Choroid plexus epithelial cell (primary cell): ENCODE measurements around the gene C1QL4.
A peak's percentile ranks its signal among the peaks of the same experiment; 100 is the strongest.

Experiments
- DNase-seq: peaks from one replicate; pipeline ENCODE4 v3.0.0-alpha.2; 2010; ENCODE audit warnings: low read depth
- H3K4me3 ChIP-seq: 2 replicates; pipeline ENCODE4 v1.5.1; 2011; ENCODE audit warnings: low read depth, mild to moderate bottlenecking, control low read depth, low read length, moderate library complexity
- CTCF ChIP-seq: conservative IDR thresholded peaks from 2 replicates; pipeline ENCODE4 v1.5.1; 2011; ENCODE audit warnings: low read depth, mild to moderate bottlenecking, control low read depth, inconsistent platforms, low read length, moderate library complexity

The C1QL4 gene

GRCh38 chr12:49293056-49293956 lies 43.7 kb downstream of the C1QL4 start:
- no peak overlapping the region for H3K4me3 ChIP-seq
- DNase-seq: no peak
- TF ChIP-seq CTCF: no peak

- TF ChIP-seq CTCF: no peak
- H3K4me3 ChIP-seq: no peak overlapping the region
These were observed 44.3 kb downstream of the C1QL4 start for GRCh38 chr12:49292729-49293055.

GRCh38 chr12:49288922-49289555 lies 47.9 kb downstream of the C1QL4 start:
- no peak for DNase-seq
- no peak overlapping the region for H3K4me3 ChIP-seq
- TF ChIP-seq CTCF: no peak

More at GRCh38 chr12:49292729-49293055, 44.3 kb downstream of the C1QL4 start:
- DNase-seq: no peak

- peak; percentile 69 for DNase-seq
- H3K4me3 ChIP-seq: no peak overlapping the region
- TF ChIP-seq CTCF: peak; percentile 79
These were observed 48.6 kb downstream of the C1QL4 start for GRCh38 chr12:49288412-49288853.

- no peak overlapping the region for H3K4me3 ChIP-seq
- no peak for TF ChIP-seq CTCF
- no peak for DNase-seq
These were observed 49.1 kb downstream of the C1QL4 start for GRCh38 chr12:49287876-49288275.

- TF ChIP-seq CTCF: no peak
- H3K4me3 ChIP-seq: no peak overlapping the region
- no peak for DNase-seq
These were observed 52.3 kb downstream of the C1QL4 start for GRCh38 chr12:49284672-49285071.
